CD14-positive monocyte (primary cell): ENCODE measurements around the gene ZNF552. TPM values are rescaled to one million over a fixed set of nuclear protein-coding genes. Genes with fewer than 3 reads are reported as not detected.
"Not testable (repeated sequence)": the region's sequence is repeated elsewhere in the genome, so short reads cannot be mapped to it uniquely, and the experiment has no call there.

Source experiments
- DNase-seq, 3 donors: peaks; one replicate each; pipeline ENCODE4 v3.0.0-alpha.2; 2011 to 2022
- H2AFZ ChIP-seq: 2 replicates; pipeline ENCODE4 v1.6.0; 2012; ENCODE audit warnings: mild to moderate bottlenecking, low read depth, low read length, inconsistent platforms; ENCODE audit not compliant: insufficient read depth, poor library complexity, severe bottlenecking
- H3K27ac ChIP-seq, 2 donors: 1 replicate in 1 of 2; 2 replicates in 1 of 2; pipeline ENCODE4 v1.5.1; 2012 to 2013; ENCODE audit warnings: low read length in 2 of 2, control low read depth in 1 of 2, inconsistent platforms in 1 of 2, low read depth in 1 of 2, mild to moderate bottlenecking in 1 of 2
- H3K27me3 ChIP-seq, 2 donors: one replicate each; pipeline versions ENCODE4 v1.6.0 to v1.6.1; 2011 to 2013; ENCODE audit warnings: low read length in 2 of 2; ENCODE audit not compliant: control insufficient read depth in 2 of 2, insufficient read depth in 2 of 2
- H3K36me3 ChIP-seq, 2 donors: replicated peaks in 1 of 2; 1 replicate in 1 of 2; 2 replicates in 1 of 2; pipeline versions ENCODE4 v1.5.1 to v1.6.1; 2012 to 2013; ENCODE audit warnings: low read length in 2 of 2, control low read depth in 1 of 2, inconsistent platforms in 1 of 2, mild to moderate bottlenecking in 1 of 2; ENCODE audit not compliant: insufficient read depth in 2 of 2, control insufficient read depth in 1 of 2
- H3K4me1 ChIP-seq, 2 donors: 1 replicate in 1 of 2; 2 replicates in 1 of 2; pipeline versions ENCODE4 v1.5.1 to v1.6.1; 2012 to 2013; ENCODE audit warnings: low read length in 2 of 2, control low read depth in 1 of 2, inconsistent platforms in 1 of 2, mild to moderate bottlenecking in 1 of 2, moderate library complexity in 1 of 2; ENCODE audit not compliant: insufficient read depth in 2 of 2, control insufficient read depth in 1 of 2
- H3K4me2 ChIP-seq: replicated peaks from 2 replicates; pipeline ENCODE3; 2012; ENCODE audit warnings: low read length, moderate library complexity, mild to moderate bottlenecking; ENCODE audit not compliant: poor library complexity, severe bottlenecking; ENCODE audit errors: extremely low read depth
- H3K4me3 ChIP-seq, 3 experiments: fragments of 200-600 bp in 1 of 3; sonication (generic) in 1 of 3; replicated peaks in 1 of 3; 1 replicate in 2 of 3; 2 replicates in 1 of 3; pipeline ENCODE4 v1.5.1; 2011 to 2013; ENCODE audit warnings: low read length in 3 of 3, mild to moderate bottlenecking in 3 of 3, control low read depth in 2 of 3, low read depth in 2 of 3, inconsistent platforms in 1 of 3, moderate library complexity in 1 of 3
- H3K79me2 ChIP-seq: 2 replicates; pipeline ENCODE4 v1.6.0; 2012; ENCODE audit warnings: mild to moderate bottlenecking, control low read depth, inconsistent platforms, low read length, moderate library complexity; ENCODE audit not compliant: insufficient read depth
- H3K9ac ChIP-seq: 2 replicates; pipeline ENCODE4 v1.6.0; 2017; ENCODE audit warnings: low read length, mild to moderate bottlenecking; ENCODE audit not compliant: insufficient read depth, poor library complexity, severe bottlenecking
- H3K9me3 ChIP-seq, 2 donors: replicated peaks in 1 of 2; 1 replicate in 1 of 2; 2 replicates in 1 of 2; pipeline versions ENCODE4 v1.5.1 to v1.6.1; 2012 to 2013; ENCODE audit warnings: low read length in 2 of 2, control low read depth in 1 of 2; ENCODE audit not compliant: control insufficient read depth in 1 of 2, insufficient read depth in 1 of 2
- H4K20me1 ChIP-seq: 2 replicates; pipeline ENCODE4 v1.6.0; 2012; ENCODE audit warnings: mild to moderate bottlenecking, low read length, control low read depth, moderate library complexity; ENCODE audit not compliant: insufficient read depth
- H3K27ac Mint-ChIP-seq, 7 donors: one replicate each; pipeline ENCODE4 v1.8.0; 2020; ENCODE audit warnings: mild to moderate bottlenecking in 7 of 7, mixed read lengths in 7 of 7, moderate library complexity in 6 of 7, inconsistent platforms in 2 of 7
- H3K27me3 Mint-ChIP-seq, 3 donors: one replicate each; pipeline ENCODE4 v1.8.0; 2021 to 2022; ENCODE audit warnings: low read depth in 3 of 3, mild to moderate bottlenecking in 3 of 3, mixed read lengths in 3 of 3, moderate library complexity in 3 of 3, inconsistent platforms in 1 of 3
- H3K36me3 Mint-ChIP-seq, 2 donors: one replicate each; pipeline ENCODE4 v1.8.0; 2020; ENCODE audit warnings: mixed read lengths in 2 of 2, inconsistent platforms in 1 of 2, mild to moderate bottlenecking in 1 of 2
- H3K4me1 Mint-ChIP-seq: one replicate; pipeline ENCODE4 v1.8.0; 2020; ENCODE audit warnings: mild to moderate bottlenecking, mixed read lengths
- H3K4me3 Mint-ChIP-seq, 2 donors: one replicate each; pipeline ENCODE4 v1.8.0; 2020; ENCODE audit warnings: mild to moderate bottlenecking in 2 of 2, mixed read lengths in 2 of 2, moderate library complexity in 1 of 2
- H3K9me3 Mint-ChIP-seq, 7 donors: one replicate each; pipeline ENCODE4 v1.8.0; 2020 to 2022; ENCODE audit warnings: mixed read lengths in 7 of 7, mild to moderate bottlenecking in 6 of 7, moderate library complexity in 6 of 7, inconsistent platforms in 2 of 7
- WGBS: methylation state at CpG from one replicate; pipeline ENCODE4 v1.1.5; 2013; ENCODE audit warnings: missing lambda C conversion rate; ENCODE audit not compliant: insufficient coverage; 5-methylcytosine and 5-hydroxymethylcytosine counted together
- intact Hi-C, 2 donors: fragments of 100-400 bp; cut with micrococcal nuclease; formaldehyde crosslinking; loops; one replicate each; pipeline versions ENCODE4 v1.15.0 to v1.15.1; 2023
- polyA plus RNA-seq, 3 donors: library from polyadenylated mRNA; depleted of rRNA in 1 of 3; unstranded in 2 of 3; stranded (reverse) in 1 of 3; fragments of 300-500 nt in 2 of 3; fragments of >200 nt in 1 of 3; fragmentation: Illumina TruSeq in 2 of 3; gene quantifications; 1 replicate in 2 of 3; 2 replicates in 1 of 3; pipeline ENCODE4 v1.2.3, GENCODE V29; 2012 to 2021
- TF ChIP-seq, protein P1 (sequence below): fragments of 200-600 bp; IDR thresholded peaks from one replicate; pipeline ENCODE4 v1.8.0; 2022; ENCODE audit warnings: antibody characterized with exemption, mild to moderate bottlenecking

Gene ZNF552
- polyA plus RNA-seq, 3 donors, result 2.0 to 4.3 (median 2.9) TPM

GRCh38 chr19:57812226-57812625 lies 2.5 kb downstream of the ZNF552 start:
- Histone ChIP-seq H4K20me1 (no peaks in the 10 kb centered on the region), H3K9me3 (no peaks in the 10 kb centered on the region), H3K79me2 (peaks cover 9% of the 10 kb centered on the region), H2AFZ (no peak overlapping the region), H3K4me1 (peaks cover 28 to 34% of the 10 kb centered on the region in 2 donors), H3K36me3 (peaks cover 18 to 46% of the 10 kb centered on the region in 2 donors), H3K27me3 (no peaks in the 10 kb centered on the region), H3K4me3 (no peak overlapping the region), H3K9ac (no peak overlapping the region), H3K4me2 (no peak overlapping the region), H3K27ac (peak overlapping the region in 1 of 2 donors; percentile 41)
- H3K9me3 Mint-ChIP-seq, result no peaks in the 10 kb centered on the region
- intact Hi-C loops, result loop anchor here in 1 of 2 donors (5.0 kb wide), 1 partner anchor 40 kb away; no protein-coding TSS in a partner anchor
- peaks cover 33 to 50% of the 10 kb centered on the region in 2 donors for H3K36me3 Mint-ChIP-seq
- peak overlapping the region in 6 of 7 donors; percentile 32 to 77 (median 49) for H3K27ac Mint-ChIP-seq
- TF ChIP-seq, protein P1, sequence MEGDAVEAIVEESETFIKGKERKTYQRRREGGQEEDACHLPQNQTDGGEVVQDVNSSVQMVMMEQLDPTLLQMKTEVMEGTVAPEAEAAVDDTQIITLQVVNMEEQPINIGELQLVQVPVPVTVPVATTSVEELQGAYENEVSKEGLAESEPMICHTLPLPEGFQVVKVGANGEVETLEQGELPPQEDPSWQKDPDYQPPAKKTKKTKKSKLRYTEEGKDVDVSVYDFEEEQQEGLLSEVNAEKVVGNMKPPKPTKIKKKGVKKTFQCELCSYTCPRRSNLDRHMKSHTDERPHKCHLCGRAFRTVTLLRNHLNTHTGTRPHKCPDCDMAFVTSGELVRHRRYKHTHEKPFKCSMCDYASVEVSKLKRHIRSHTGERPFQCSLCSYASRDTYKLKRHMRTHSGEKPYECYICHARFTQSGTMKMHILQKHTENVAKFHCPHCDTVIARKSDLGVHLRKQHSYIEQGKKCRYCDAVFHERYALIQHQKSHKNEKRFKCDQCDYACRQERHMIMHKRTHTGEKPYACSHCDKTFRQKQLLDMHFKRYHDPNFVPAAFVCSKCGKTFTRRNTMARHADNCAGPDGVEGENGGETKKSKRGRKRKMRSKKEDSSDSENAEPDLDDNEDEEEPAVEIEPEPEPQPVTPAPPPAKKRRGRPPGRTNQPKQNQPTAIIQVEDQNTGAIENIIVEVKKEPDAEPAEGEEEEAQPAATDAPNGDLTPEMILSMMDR, result no peak
- H3K4me1 Mint-ChIP-seq, result peaks cover 31% of the 10 kb centered on the region
- H3K27me3 Mint-ChIP-seq, result peaks cover 0 to 4% (median 0%) of the 10 kb centered on the region in 3 donors
- 27% methylated on average over 2 of the region's 3 CpGs for WGBS
- peak in 1 of 3 donors; percentile 15 for DNase-seq
- no peak overlapping the region for H3K4me3 Mint-ChIP-seq

DNA sequence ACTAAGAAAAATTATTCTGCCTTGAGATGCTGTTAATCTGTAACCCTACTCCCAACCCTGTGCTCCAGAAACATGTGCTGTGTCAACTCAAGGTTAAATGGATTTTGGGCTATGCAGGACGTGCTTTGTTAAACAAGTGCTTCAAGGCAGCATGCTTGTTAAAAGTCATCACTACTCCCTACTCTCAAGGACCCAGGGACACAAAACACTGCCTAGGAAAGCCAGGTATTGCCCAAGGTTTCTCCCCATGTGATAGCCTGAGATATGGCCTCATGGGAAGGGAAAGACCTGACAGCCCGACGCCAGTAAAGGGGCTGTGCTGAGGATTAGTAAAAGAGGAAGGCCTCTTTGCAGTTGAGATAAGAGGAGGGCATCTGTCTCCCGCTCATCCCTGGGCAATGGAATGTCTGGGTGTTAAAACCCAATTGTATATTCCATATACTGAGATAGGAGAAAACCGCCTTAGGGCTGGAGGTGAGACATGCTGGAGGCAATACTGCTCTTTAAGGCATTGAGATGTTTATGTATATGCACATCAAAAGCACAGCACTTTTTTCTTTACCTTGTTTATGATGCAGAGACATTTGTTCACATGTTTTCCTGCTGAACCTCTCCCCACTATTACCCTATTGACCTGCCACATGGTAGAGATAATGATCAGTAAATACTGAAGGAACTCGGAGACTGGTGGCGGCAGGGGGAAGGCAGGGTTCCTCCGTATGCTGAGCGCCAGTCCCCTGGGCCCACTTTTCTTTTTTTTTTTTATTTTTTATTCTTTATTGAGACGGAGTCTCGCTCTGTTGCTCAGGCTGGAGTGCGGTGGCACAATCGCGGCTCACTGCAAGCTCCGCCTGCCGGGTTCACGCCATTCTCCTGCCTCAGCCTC lies 4.1 kb downstream of the ZNF552 start:
- not testable (repeated sequence) for H3K4me3 ChIP-seq, H4K20me1 ChIP-seq, H3K27me3 Mint-ChIP-seq, H3K27me3 ChIP-seq, H3K27ac Mint-ChIP-seq, H3K4me2 ChIP-seq, H3K4me3 Mint-ChIP-seq, H3K79me2 ChIP-seq, H2AFZ ChIP-seq, H3K27ac ChIP-seq, DNase-seq, H3K9me3 Mint-ChIP-seq, H3K9ac ChIP-seq, H3K9me3 ChIP-seq
- peaks cover 31% of the 10 kb centered on the region for H3K4me1 Mint-ChIP-seq
- Histone ChIP-seq H3K4me1 (peaks cover 28 to 34% of the 10 kb centered on the region in 2 donors), H3K36me3 (peaks cover 18 to 61% of the 10 kb centered on the region in 2 donors)
- intact Hi-C loops, result loop anchor here in 1 of 2 donors (5.0 kb wide), 1 partner anchor 38 kb away; no protein-coding TSS in a partner anchor
- peaks cover 37 to 64% of the 10 kb centered on the region in 2 donors for H3K36me3 Mint-ChIP-seq
- 96% methylated on average over 10 of the region's 17 CpGs for WGBS
